Measurements from ENCODE around the gene CCDC27.

The CCDC27 gene

GRCh38 chr1:3752400-3752945 is at the start of gene CCDC27:
TSS of gene CCDC27 (plus strand) at chr1:3752450. CDS start at chr1:3752482, 32 bp downstream.
- no peak for DNase-seq

GRCh38 chr1:3702528-3702927 is 49.7 kb upstream of the CCDC27 start:
- DNase-seq: no peak

GRCh38 chr1:3702990-3703728 is 49.1 kb upstream of the CCDC27 start:
- no peak for DNase-seq

- DNase-seq: no peak
These were observed 48.4 kb upstream of the CCDC27 start for GRCh38 chr1:3703786-3704371.

- DNase-seq: no peak
These were observed 46.8 kb upstream of the CCDC27 start for GRCh38 chr1:3705341-3705950.

- no peak for DNase-seq
These were observed 45.5 kb upstream of the CCDC27 start for GRCh38 chr1:3706651-3707297.

GRCh38 chr1:3707298-3707938 is 44.8 kb upstream of the CCDC27 start:
- DNase-seq: no peak

GRCh38 chr1:3707939-3708328 is 44.3 kb upstream of the CCDC27 start:
- DNase-seq: no peak

GRCh38 chr1:3708791-3709190 is 43.5 kb upstream of the CCDC27 start:
- DNase-seq: no peak

GRCh38 chr1:3710251-3710650 is 42.0 kb upstream of the CCDC27 start:
- no peak for DNase-seq

GRCh38 chr1:3711381-3711779 is 40.9 kb upstream of the CCDC27 start:
- no peak for DNase-seq

GRCh38 chr1:3711780-3712451 is 40.3 kb upstream of the CCDC27 start:
- no peak for DNase-seq

GRCh38 chr1:3712573-3713535 is 39.4 kb upstream of the CCDC27 start:
- no peak for DNase-seq

- no peak for DNase-seq
These were observed 38.4 kb upstream of the CCDC27 start for GRCh38 chr1:3713840-3714239.

- DNase-seq: no peak
These were observed 37.9 kb upstream of the CCDC27 start for GRCh38 chr1:3714284-3714741.

GRCh38 chr1:3714814-3715213 is 37.4 kb upstream of the CCDC27 start:
- DNase-seq: no peak

- DNase-seq: no peak
These were observed 35.9 kb upstream of the CCDC27 start for GRCh38 chr1:3716351-3716750.

GRCh38 chr1:3717041-3717714 is 35.1 kb upstream of the CCDC27 start:
- DNase-seq: no peak

- no peak for DNase-seq
These were observed 34.3 kb upstream of the CCDC27 start for GRCh38 chr1:3717715-3718601.

All from NCI-H1048 (cell line).